T-cell (primary cell): Measurements from ENCODE around the gene EYA2. TPM values are rescaled to one million over a fixed set of nuclear protein-coding genes. Genes with fewer than 3 reads are reported as not detected.

Experiments used
- ATAC-seq, 4 experiments: fragments of 200-7000 bp in 3 of 4; fragments of 150-1000 bp in 1 of 4; cut with Tn5 transposase; replicated peaks in 1 of 4; 1 replicate in 3 of 4; 2 replicates in 1 of 4; pipeline ENCODE4 v1.10.0; 2021; ENCODE audit warnings: moderate library complexity in 3 of 4, mild to moderate bottlenecking in 2 of 4, moderate number of reproducible peaks in 1 of 4
- CTCF ChIA-PET, 2 donors: fragments of 300-600 bp; sonication (Branson Sonifier 250); formaldehyde crosslinking; loops; one replicate each; lab custom pipeline; 2022; ENCODE audit warnings: antibody characterized with exemption in 2 of 2; lab: Charles Lee
- POLR2A ChIA-PET, 2 donors: fragments of 300-600 bp; sonication (Branson Sonifier 250); formaldehyde crosslinking; loops; one replicate each; lab custom pipeline; 2022; ENCODE audit warnings: antibody characterized with exemption in 2 of 2; lab: Charles Lee
- DNase-seq, 35 experiments: peaks; one replicate each; pipeline versions ENCODE4 v3.0.0 to v3.0.0-alpha.2; 2013 to 2023
- H3K27ac ChIP-seq: one replicate; pipeline ENCODE4 v1.5.1; 2013; ENCODE audit warnings: low read length
- H3K27me3 ChIP-seq, 2 experiments: replicated peaks in 1 of 2; 1 replicate in 1 of 2; 2 replicates in 1 of 2; pipeline versions ENCODE4 v1.6.1 to v1.7.0; 2013; ENCODE audit warnings: low read length in 1 of 2, mixed read lengths in 1 of 2; ENCODE audit not compliant: control insufficient read depth in 2 of 2, insufficient read depth in 2 of 2; ENCODE audit errors: extremely low read depth in 1 of 2
- H3K36me3 ChIP-seq, 2 donors: 1 replicate in 1 of 2; 2 replicates in 1 of 2; pipeline versions ENCODE4 v1.6.1 to v1.7.0; 2013; ENCODE audit warnings: low read length in 1 of 2; ENCODE audit not compliant: control insufficient read depth in 2 of 2, insufficient read depth in 1 of 2; ENCODE audit errors: extremely low read depth in 1 of 2
- H3K4me1 ChIP-seq, 2 experiments: 1 replicate in 1 of 2; 2 replicates in 1 of 2; pipeline versions ENCODE4 v1.6.1 to v1.7.0; 2013; ENCODE audit warnings: low read length in 2 of 2, mixed read lengths in 1 of 2; ENCODE audit not compliant: insufficient read depth in 2 of 2, control insufficient read depth in 1 of 2; ENCODE audit errors: extremely low read depth in 1 of 2
- H3K4me3 ChIP-seq, 2 donors: 1 replicate in 1 of 2; 2 replicates in 1 of 2; pipeline versions ENCODE4 v1.5.1 to v1.7.0; 2013; ENCODE audit warnings: mild to moderate bottlenecking in 2 of 2, low read length in 1 of 2, moderate library complexity in 1 of 2; ENCODE audit not compliant: control insufficient read depth in 1 of 2; ENCODE audit errors: extremely low read depth in 1 of 2
- H3K9me3 ChIP-seq: 2 replicates; pipeline ENCODE4 v1.7.0; 2013
- H3K27ac Mint-ChIP-seq, 2 donors: one replicate each; pipeline ENCODE4 v1.8.0; 2020 to 2021; ENCODE audit warnings: mild to moderate bottlenecking in 2 of 2, mixed read lengths in 2 of 2
- H3K27me3 Mint-ChIP-seq, 2 donors: one replicate each; pipeline ENCODE4 v1.8.0; 2021 to 2022; ENCODE audit warnings: mixed read lengths in 2 of 2
- H3K36me3 Mint-ChIP-seq: one replicate; pipeline ENCODE4 v1.8.0; 2021; ENCODE audit warnings: mixed read lengths
- H3K4me1 Mint-ChIP-seq, 3 donors: one replicate each; pipeline ENCODE4 v1.8.0; 2020 to 2022; ENCODE audit warnings: mixed read lengths in 3 of 3, mild to moderate bottlenecking in 1 of 3
- H3K4me3 Mint-ChIP-seq, 3 donors: one replicate each; pipeline ENCODE4 v1.8.0; 2020 to 2022; ENCODE audit warnings: mild to moderate bottlenecking in 3 of 3, mixed read lengths in 3 of 3, moderate library complexity in 3 of 3
- H3K9me3 Mint-ChIP-seq, 3 donors: one replicate each; pipeline ENCODE4 v1.8.0; 2020 to 2022; ENCODE audit warnings: mixed read lengths in 3 of 3
- WGBS: methylation state at CpG from one replicate; pipeline ENCODE4 v1.1.5; 2013; ENCODE audit warnings: missing lambda C conversion rate; ENCODE audit not compliant: insufficient coverage; 5-methylcytosine and 5-hydroxymethylcytosine counted together
- total RNA-seq, 35 experiments: library from RNA in 6 of 35; stranded (reverse) in 6 of 35; fragments of 120-200 nt in 1 of 35; gene quantifications; one replicate each; pipeline versions ENCODE4 v1.2.1 to v1.2.4 and lab custom pipeline; 2013 to 2026

Gene EYA2
- total RNA-seq, 5 donors from 2014 or later (not counting 1 experiment from before 2014, with no cell fraction given): not detected

- Mint-ChIP-seq H3K4me3 (no peak overlapping the region), H3K27ac (no peak overlapping the region), H3K9me3 (peaks cover 0 to 4% (median 0%) of the 10 kb centered on the region in 3 donors), H3K27me3 (peaks cover 16 to 26% of the 10 kb centered on the region in 2 donors), H3K36me3 (no peaks in the 10 kb centered on the region), H3K4me1 (no peaks in the 10 kb centered on the region)
- Histone ChIP-seq H3K4me1 (no peaks in the 10 kb centered on the region), H3K27me3 (peaks cover 0 to 2% of the 10 kb centered on the region in 2 experiments), H3K27ac (no peak overlapping the region), H3K9me3 (no peaks in the 10 kb centered on the region), H3K4me3 (no peak overlapping the region), H3K36me3 (no peaks in the 10 kb centered on the region)
- 90% methylated on average over 8 of the region's 14 CpGs for WGBS
- DNase-seq (no peak), ATAC-seq (no peak)
- CTCF ChIA-PET: no interaction called here
- POLR2A ChIA-PET: no interaction called here
Observed at GRCh38 chr20:47142774-47143170, 248.1 kb downstream of the EYA2 start.

- POLR2A ChIA-PET: no interaction called here
- H3K36me3 Mint-ChIP-seq: no peaks in the 10 kb centered on the region
Observed at GRCh38 chr20:47143657-47144056, 249.0 kb downstream of the EYA2 start.

GRCh38 chr20:47144463-47144862, 249.8 kb downstream of the EYA2 start:
- peaks cover 16 to 21% of the 10 kb centered on the region in 2 donors for H3K27me3 Mint-ChIP-seq
- ATAC-seq: no peak
- H3K27ac Mint-ChIP-seq: no peak overlapping the region
- H3K9me3 Mint-ChIP-seq: peaks cover 0 to 4% (median 0%) of the 10 kb centered on the region in 3 donors
- no peak for DNase-seq
- Histone ChIP-seq H3K4me1 (no peaks in the 10 kb centered on the region), H3K36me3 (no peaks in the 10 kb centered on the region), H3K9me3 (no peaks in the 10 kb centered on the region), H3K27me3 (peaks cover 0 to 5% of the 10 kb centered on the region in 2 experiments), H3K4me3 (no peak overlapping the region), H3K27ac (no peak overlapping the region)
- WGBS: 96% methylated on average over 4 of the region's 4 CpGs
- no peak overlapping the region for H3K4me3 Mint-ChIP-seq
- H3K4me1 Mint-ChIP-seq: no peaks in the 10 kb centered on the region
- H3K36me3 Mint-ChIP-seq: no peaks in the 10 kb centered on the region
- ChIA-PET POLR2A (no interaction called here), CTCF (interaction anchor here in 1 of 2 donors (0.6 kb wide), 1 partner anchor 483 kb away, joined by 3 read pairs; no protein-coding TSS in a partner anchor)

More at GRCh38 chr20:47143657-47144056, 249.0 kb downstream of the EYA2 start:
- Mint-ChIP-seq H3K4me1 (no peaks in the 10 kb centered on the region), H3K27ac (no peak overlapping the region), H3K4me3 (no peak overlapping the region), H3K27me3 (peaks cover 16 to 25% of the 10 kb centered on the region in 2 donors), H3K9me3 (peaks cover 0 to 4% (median 0%) of the 10 kb centered on the region in 3 donors)
- Histone ChIP-seq H3K27me3 (peaks cover 0 to 5% of the 10 kb centered on the region in 2 experiments), H3K4me3 (no peak overlapping the region), H3K4me1 (no peaks in the 10 kb centered on the region), H3K9me3 (no peaks in the 10 kb centered on the region), H3K27ac (no peak overlapping the region), H3K36me3 (no peaks in the 10 kb centered on the region)
- no peak for DNase-seq
- 100% methylated on average over 1 of the region's 4 CpGs for WGBS
- ATAC-seq: no peak
- CTCF ChIA-PET: no interaction called here

DNA sequence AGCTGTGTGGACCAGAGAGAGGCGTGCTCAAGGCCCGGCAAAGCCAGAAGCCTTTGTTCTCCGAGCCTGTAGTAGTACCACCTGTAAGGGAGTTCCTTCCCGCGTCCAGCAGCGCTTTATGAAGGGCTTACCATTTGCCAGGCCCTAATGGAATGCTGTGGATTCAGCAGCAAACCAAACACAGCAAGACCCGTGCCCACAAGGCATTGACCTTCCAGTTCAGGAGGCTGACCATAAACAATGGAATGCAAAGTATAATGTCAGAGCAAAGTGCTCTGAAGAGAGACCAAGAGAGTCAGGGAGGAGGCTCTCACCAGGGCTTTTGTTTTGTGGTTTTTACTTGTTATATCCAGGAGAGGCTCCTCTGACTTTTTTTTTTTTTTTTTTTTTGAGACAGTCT, 252.0 kb downstream of the EYA2 start:
- ATAC-seq (no peak), DNase-seq (no peak)
- Mint-ChIP-seq H3K27ac (no peak overlapping the region), H3K4me3 (no peak overlapping the region), H3K4me1 (no peaks in the 10 kb centered on the region), H3K36me3 (no peaks in the 10 kb centered on the region), H3K9me3 (peaks cover 0 to 3% (median 0%) of the 10 kb centered on the region in 3 donors), H3K27me3 (peaks cover 18 to 26% of the 10 kb centered on the region in 2 donors)
- Histone ChIP-seq H3K9me3 (no peaks in the 10 kb centered on the region), H3K36me3 (no peaks in the 10 kb centered on the region), H3K4me1 (no peaks in the 10 kb centered on the region), H3K4me3 (no peak overlapping the region), H3K27me3 (peaks cover 0 to 9% of the 10 kb centered on the region in 2 experiments), H3K27ac (no peak overlapping the region)
- POLR2A ChIA-PET: no interaction called here
- CTCF ChIA-PET: no interaction called here
- 82% methylated on average over 3 of the region's 7 CpGs for WGBS

- Mint-ChIP-seq H3K4me1 (no peaks in the 10 kb centered on the region), H3K27me3 (peaks cover 24 to 30% of the 10 kb centered on the region in 2 donors), H3K4me3 (no peak overlapping the region), H3K9me3 (no peaks in the 10 kb centered on the region), H3K36me3 (no peaks in the 10 kb centered on the region), H3K27ac (no peak overlapping the region)
- no peaks in the 10 kb centered on the region for H3K9me3 ChIP-seq
- ATAC-seq (no peak), DNase-seq (no peak)
- WGBS: no CpG with 5 or more reads among the region's 2 CpGs
- no peaks in the 10 kb centered on the region for H3K4me1 ChIP-seq
- H3K27ac ChIP-seq: no peak overlapping the region
- H3K4me3 ChIP-seq: no peak overlapping the region
- no peaks in the 10 kb centered on the region for H3K36me3 ChIP-seq
- ChIA-PET CTCF (no interaction called here), POLR2A (no interaction called here)
- peaks cover 0 to 9% of the 10 kb centered on the region in 2 experiments for H3K27me3 ChIP-seq
Observed at GRCh38 chr20:47148059-47148458, 253.4 kb downstream of the EYA2 start.

DNA sequence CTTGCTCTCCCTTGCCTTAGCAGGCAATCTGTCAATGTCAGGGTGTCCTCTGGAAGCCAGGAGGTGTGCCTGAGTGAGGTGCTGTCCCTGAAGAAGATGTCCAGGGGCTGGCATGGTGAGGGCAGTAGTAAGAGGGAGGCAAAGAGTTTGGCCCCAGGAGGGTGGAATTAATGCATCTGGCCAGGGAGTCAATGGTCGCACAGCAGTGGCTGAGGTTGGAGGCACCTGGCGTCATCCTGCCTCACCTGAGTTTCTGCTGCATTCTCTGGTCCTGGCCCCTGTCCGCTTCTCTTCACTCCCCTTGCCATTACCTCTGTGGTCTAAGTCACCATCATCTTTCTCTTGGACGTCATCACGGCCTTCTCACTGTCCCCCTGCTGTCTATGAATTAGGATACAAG, 255.3 kb downstream of the EYA2 start:
- no peak overlapping the region for H3K4me3 ChIP-seq
- H3K36me3 Mint-ChIP-seq: no peaks in the 10 kb centered on the region
- H3K27me3 ChIP-seq: peaks cover 0 to 12% of the 10 kb centered on the region in 2 experiments
- no peaks in the 10 kb centered on the region for H3K4me1 Mint-ChIP-seq
- peaks cover 24 to 26% of the 10 kb centered on the region in 2 donors for H3K27me3 Mint-ChIP-seq
- no peak overlapping the region for H3K27ac Mint-ChIP-seq
- H3K9me3 Mint-ChIP-seq: no peaks in the 10 kb centered on the region
- H3K9me3 ChIP-seq: no peaks in the 10 kb centered on the region
- DNase-seq (no peak), ATAC-seq (no peak)
- no peak overlapping the region for H3K4me3 Mint-ChIP-seq
- WGBS: 98% methylated on average over 5 of the region's 5 CpGs
- POLR2A ChIA-PET: no interaction called here
- no peaks in the 10 kb centered on the region for H3K36me3 ChIP-seq
- H3K27ac ChIP-seq: no peak overlapping the region
- H3K4me1 ChIP-seq: no peaks in the 10 kb centered on the region
- CTCF ChIA-PET: no interaction called here
